NT2/D1 (cell line): ENCODE results near the gene ZSWIM5.

Source experiments
- YY1 ChIP-seq: IDR thresholded peaks from 2 replicates; pipeline ENCODE4 v1.6.1; 2011; ENCODE audit not compliant: insufficient read length, insufficient read depth
- ZNF274 ChIP-seq: IDR thresholded peaks from 2 replicates; pipeline ENCODE4 v1.6.1; 2011; ENCODE audit warnings: mild to moderate bottlenecking, low read depth, low read length

DNA sequence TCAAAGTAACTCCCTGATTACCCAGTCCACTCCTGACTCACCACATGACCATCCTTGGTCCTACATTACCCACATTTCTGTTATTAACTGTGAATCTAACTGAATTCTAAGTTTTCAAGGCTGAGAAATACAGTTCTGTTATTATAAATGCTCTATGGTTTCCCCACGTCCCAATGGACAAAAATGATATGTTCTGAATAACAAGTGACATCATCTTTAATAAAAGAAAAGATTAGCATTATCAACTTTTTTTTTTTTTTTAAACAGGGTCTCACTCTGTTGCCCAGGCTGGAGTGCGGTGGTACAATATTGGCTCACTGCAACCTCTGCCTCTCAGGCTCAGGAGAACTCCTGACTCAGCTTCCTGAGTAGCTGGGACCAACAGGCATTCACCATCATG, 59.6 kb downstream of the ZSWIM5 start:
- TF ChIP-seq YY1: no peak
- TF ChIP-seq ZNF274: no peak
